DMS 273 treated with DMSO at 0.1 percent for 48 hours (cell line): ENCODE data around the gene RNF215.

Experiments used
- DNase-seq: peaks from one replicate; lab custom pipeline; 2025; lab: John Stamatoyannopoulos, UW

The RNF215 gene

GRCh38 chr22:30332551-30332950 is 54.7 kb downstream of the RNF215 start:
- no peak for DNase-seq
